H1 (cell line): ENCODE data around the gene ATP2C1. TPM values are rescaled to one million over a fixed set of nuclear protein-coding genes. Genes with fewer than 3 reads are reported as not detected.

ENCODE experiments used
- CTCF ChIA-PET: fragments of 300-600 bp; sonication (Branson Sonifier 250); formaldehyde crosslinking; loops from one replicate; lab custom pipeline; 2021; ENCODE audit not compliant: partially characterized antibody; lab: Charles Lee
- POLR2A ChIA-PET: fragments of 300-600 bp; sonication (Branson Sonifier 250); formaldehyde crosslinking; loops from one replicate; lab custom pipeline; 2021; ENCODE audit warnings: inconsistent platforms; ENCODE audit not compliant: partially characterized antibody; lab: Charles Lee
- DNase-seq, 2 experiments: peaks; one replicate each; pipeline versions ENCODE4 v3.0.0 to v3.0.0-alpha.2; 2010 to 2022; ENCODE audit warnings: low spot score in 2 of 2, low read depth in 1 of 2, mixed read lengths in 1 of 2
- FAIRE-seq: peaks from 2 replicates; lab custom pipeline; 2011; peaks lifted over from hg19 to GRCh38; lab: Jason Lieb, UNC
- H2AFZ ChIP-seq: 2 replicates; pipeline ENCODE4 v1.8.1; 2012; ENCODE audit warnings: low read length, inconsistent platforms
- H2AK5ac ChIP-seq: 2 replicates; pipeline ENCODE4 v1.6.1; 2013; ENCODE audit warnings: low read depth, low read length
- H2BK120ac ChIP-seq: replicated peaks from 2 replicates; pipeline ENCODE3; 2013; ENCODE audit warnings: low read depth, low read length, inconsistent platforms
- H2BK12ac ChIP-seq: 2 replicates; pipeline ENCODE4 v1.6.1; 2013; ENCODE audit warnings: low read depth, low read length
- H2BK15ac ChIP-seq: 2 replicates; pipeline ENCODE4 v1.6.1; 2013; ENCODE audit warnings: low read length
- H2BK20ac ChIP-seq: 2 replicates; pipeline ENCODE4 v1.6.1; 2013; ENCODE audit warnings: low read length
- H2BK5ac ChIP-seq: 2 replicates; pipeline ENCODE4 v1.6.1; 2013; ENCODE audit warnings: low read depth, low read length
- H3K14ac ChIP-seq: 2 replicates; pipeline ENCODE4 v1.6.1; 2013; ENCODE audit warnings: inconsistent platforms; ENCODE audit not compliant: insufficient read length
- H3K18ac ChIP-seq: 2 replicates; pipeline ENCODE4 v1.6.1; 2013; ENCODE audit warnings: low read length; ENCODE audit errors: extremely low read depth
- H3K23ac ChIP-seq: 2 replicates; pipeline ENCODE4 v1.6.1; 2013; ENCODE audit warnings: inconsistent platforms; ENCODE audit not compliant: insufficient read length
- H3K23me2 ChIP-seq: 2 replicates; pipeline ENCODE4 v1.6.1; 2013; ENCODE audit warnings: low read depth, low read length
- H3K27ac ChIP-seq: 2 replicates; pipeline ENCODE4 v1.6.1; 2011; ENCODE audit warnings: low read depth, low read length, inconsistent platforms
- H3K27me3 ChIP-seq, 4 experiments: replicated peaks in 1 of 4; 1 replicate in 1 of 4; 2 replicates in 3 of 4; pipeline versions ENCODE4 v1.6.1 to v1.8.1; 2011 to 2013; ENCODE audit warnings: low read length in 3 of 4, mild to moderate bottlenecking in 3 of 4, inconsistent platforms in 2 of 4, mixed read lengths in 2 of 4, moderate library complexity in 1 of 4; ENCODE audit not compliant: control insufficient read depth in 3 of 4, insufficient read depth in 3 of 4; ENCODE audit errors: extremely low read depth in 1 of 4
- H3K36me3 ChIP-seq, 4 experiments: 2 replicates each; pipeline versions ENCODE4 v1.6.1 to v1.8.1; 2011 to 2013; ENCODE audit warnings: mild to moderate bottlenecking in 4 of 4, low read length in 3 of 4, moderate library complexity in 2 of 4, control low read depth in 1 of 4, inconsistent platforms in 1 of 4; ENCODE audit not compliant: insufficient read depth in 4 of 4, control insufficient read depth in 2 of 4
- H3K4ac ChIP-seq: replicated peaks from 2 replicates; pipeline ENCODE3; 2013; ENCODE audit warnings: low read length, low read depth, mixed read lengths, inconsistent platforms; ENCODE audit not compliant: insufficient read length
- H3K4me1 ChIP-seq, 4 experiments: replicated peaks in 1 of 4; 1 replicate in 1 of 4; 2 replicates in 3 of 4; pipeline versions ENCODE4 v1.6.1 to v1.8.1; 2011 to 2013; ENCODE audit warnings: low read length in 3 of 4, inconsistent platforms in 2 of 4, mixed read lengths in 1 of 4; ENCODE audit not compliant: insufficient read depth in 4 of 4, control insufficient read depth in 3 of 4
- H3K4me2 ChIP-seq, 2 experiments: 2 replicates each; pipeline versions ENCODE4 v1.6.1 to v1.8.1; 2011 to 2013; ENCODE audit warnings: low read depth in 2 of 2, low read length in 2 of 2, control low read depth in 1 of 2, inconsistent platforms in 1 of 2, mild to moderate bottlenecking in 1 of 2; ENCODE audit not compliant: insufficient read depth in 1 of 2
- H3K4me3 ChIP-seq, 4 experiments: fragments of 200-600, 300-600 bp in 1 of 4; sonication (generic), shearing (Covaris generic), sonication (Bioruptor Twin) in 1 of 4; 2 replicates each; pipeline versions ENCODE4 v1.5.1 to v1.8.1; 2011 to 2016; ENCODE audit warnings: low read length in 4 of 4, low read depth in 3 of 4, control low read depth in 2 of 4, inconsistent platforms in 2 of 4, mild to moderate bottlenecking in 2 of 4, mixed read lengths in 1 of 4, moderate library complexity in 1 of 4; ENCODE audit not compliant: insufficient read depth in 2 of 4; ENCODE audit errors: extremely low read depth in 1 of 4
- H3K56ac ChIP-seq: replicated peaks from 2 replicates; pipeline ENCODE3; 2013; ENCODE audit warnings: low read depth, mild to moderate bottlenecking, mixed read lengths, low read length, inconsistent platforms; ENCODE audit not compliant: insufficient read length
- H3K79me1 ChIP-seq: 2 replicates; pipeline ENCODE4 v1.6.1; 2013; ENCODE audit warnings: low read depth, low read length, control low read depth
- H3K79me2 ChIP-seq, 2 experiments: 2 replicates each; pipeline versions ENCODE4 v1.6.1 to v1.8.1; 2012 to 2013; ENCODE audit warnings: low read length in 2 of 2, mild to moderate bottlenecking in 2 of 2, inconsistent platforms in 1 of 2; ENCODE audit not compliant: insufficient read depth in 2 of 2, control insufficient read depth in 1 of 2
- H3K9ac ChIP-seq, 4 experiments: replicated peaks in 1 of 4; 1 replicate in 1 of 4; 2 replicates in 3 of 4; pipeline versions ENCODE4 v1.6.1 to v1.8.1; 2011 to 2013; ENCODE audit warnings: low read depth in 3 of 4, low read length in 3 of 4, control low read depth in 2 of 4, mild to moderate bottlenecking in 2 of 4, moderate library complexity in 2 of 4, inconsistent platforms in 1 of 4; ENCODE audit errors: extremely low read depth in 1 of 4
- H3K9me3 ChIP-seq, 2 experiments: 2 replicates each; pipeline versions ENCODE4 v1.6.1 to v1.8.1; 2012 to 2013; ENCODE audit warnings: mild to moderate bottlenecking in 2 of 2, moderate library complexity in 2 of 2, control low read depth in 1 of 2, inconsistent platforms in 1 of 2, low read depth in 1 of 2, low read length in 1 of 2, mixed read lengths in 1 of 2; ENCODE audit not compliant: insufficient read depth in 2 of 2
- H4K20me1 ChIP-seq, 2 experiments: replicated peaks in 1 of 2; 2 replicates each; pipeline versions ENCODE3 to v1.8.1; 2011 to 2013; ENCODE audit warnings: inconsistent platforms in 2 of 2, low read length in 2 of 2, mild to moderate bottlenecking in 1 of 2; ENCODE audit not compliant: insufficient read depth in 2 of 2, control insufficient read depth in 1 of 2
- H4K5ac ChIP-seq: 2 replicates; pipeline ENCODE4 v1.6.1; 2013; ENCODE audit warnings: low read length, low read depth, mixed read lengths, inconsistent platforms; ENCODE audit not compliant: insufficient read length
- H4K8ac ChIP-seq: 2 replicates; pipeline ENCODE4 v1.8.0; 2013; ENCODE audit warnings: mild to moderate bottlenecking, moderate library complexity, low read length, inconsistent platforms; ENCODE audit not compliant: insufficient read depth; ENCODE audit errors: extremely low read depth
- H4K91ac ChIP-seq: replicated peaks from 2 replicates; pipeline ENCODE3; 2013; ENCODE audit warnings: low read length, mixed read lengths, inconsistent platforms; ENCODE audit not compliant: insufficient read length
- ASH2L ChIP-seq: fragments of 200-600, 300-600 bp; sonication (generic); IDR thresholded peaks from one replicate; pipeline ENCODE4 v1.7.1; 2017; ENCODE audit warnings: low read length
- BACH1 ChIP-seq: IDR thresholded peaks from 2 replicates; pipeline ENCODE4 v1.6.1; 2012; ENCODE audit warnings: low read length, improper control_type of control experiment
- CBX5 ChIP-seq: fragments of 300-800, 300-1000 bp; sonication (generic); IDR thresholded peaks from 2 replicates; pipeline ENCODE4 v1.7.1; 2016; ENCODE audit warnings: antibody characterized with exemption, low read length, low read depth
- CHD2 ChIP-seq: IDR thresholded peaks from 2 replicates; pipeline ENCODE4 v1.6.1; 2012; ENCODE audit warnings: low read length, improper control_type of control experiment
- FOSL1 ChIP-seq: IDR thresholded peaks from 2 replicates; pipeline ENCODE4 v1.6.1; 2011; ENCODE audit warnings: mild to moderate bottlenecking, low read depth, low read length, moderate library complexity; ENCODE audit not compliant: insufficient read depth
- MAX ChIP-seq: IDR thresholded peaks from 2 replicates; pipeline ENCODE4 v1.6.1; 2012; ENCODE audit warnings: inconsistent platforms
- WGBS, 2 experiments: shearing (Covaris generic) in 1 of 2; methylation state at CpG; one replicate each; pipeline versions ENCODE4 v1.1.6 to v1.1.7; 2013 to 2015; ENCODE audit warnings: low lambda C conversion rate in 2 of 2, mixed read lengths in 2 of 2, inconsistent platforms in 1 of 2, low coverage in 1 of 2, missing lambda C conversion rate in 1 of 2; ENCODE audit not compliant: insufficient replicate concordance in 2 of 2, insufficient coverage in 1 of 2, insufficient read length in 1 of 2; ENCODE audit errors: extremely low coverage in 1 of 2, missing lambda C conversion rate in 1 of 2; 5-methylcytosine and 5-hydroxymethylcytosine counted together
- polyA plus RNA-seq, 7 experiments: library from polyadenylated mRNA; depleted of rRNA in 3 of 7; stranded (reverse) in 5 of 7; unstranded in 2 of 7; fragments of >200 nt in 5 of 7; fragments of 200-250 nt in 2 of 7; gene quantifications; 1 replicate in 5 of 7; 2 replicates in 1 of 7; 4 replicates in 1 of 7; pipeline versions ENCODE4 v1.2.1 to v1.2.3, GENCODE V29; 2011 to 2013; ENCODE audit warnings: missing spikeins in 2 of 7, mixed read lengths in 2 of 7
- total RNA-seq: library from RNA; stranded (reverse); fragmentation: NEBNext Ultra II Directional; extraction: Animal tissue kit (Norgen Biotek cat#: 25700); gene quantifications from 2 replicates; pipeline ENCODE4 v1.2.1, GENCODE V29; 2021

The ATP2C1 gene
- total and polyA plus RNA-seq, 2 of the 8 experiments (the other 6 are each of a cell fraction or from before 2014, with no cell fraction given) = 50.7 to 68.5 TPM

- H3K9ac ChIP-seq = no peak overlapping the region
- ChIA-PET CTCF (no interaction called here), POLR2A (no interaction called here)
- no peak overlapping the region for H3K56ac ChIP-seq
- 0 out of 2 replicates have a peak, but pooled peaks cover 2% of the 10 kb centered on the region for H3K79me1 ChIP-seq
- H4K5ac ChIP-seq = no peak overlapping the region
- H3K9me3 ChIP-seq = no peaks in the 10 kb centered on the region
- no peak overlapping the region for H3K4me3 ChIP-seq
- no peak overlapping the region for H4K8ac ChIP-seq
- no peaks in the 10 kb centered on the region; the same call in 1 of the 2 replicates for H3K23me2 ChIP-seq
- no peak overlapping the region for H2AFZ ChIP-seq
- H3K4ac ChIP-seq = no peak overlapping the region
- H3K23ac ChIP-seq = no peak overlapping the region
- no peaks in the 10 kb centered on the region for H3K27me3 ChIP-seq
- H2AK5ac ChIP-seq = no peak overlapping the region
- H3K27ac ChIP-seq = no peak overlapping the region
- H4K20me1 ChIP-seq = peaks cover 0 to 2% of the 10 kb centered on the region in 2 experiments
- no peak overlapping the region for H2BK15ac ChIP-seq
- FAIRE-seq (no peak), DNase-seq (no peak)
- H2BK120ac ChIP-seq = no peak overlapping the region
- H3K4me1 ChIP-seq = peaks cover 0 to 3% (median 0%) of the 10 kb centered on the region in 4 experiments; a peak in 2 of 7 replicates
- no peak overlapping the region for H3K14ac ChIP-seq
- H2BK20ac ChIP-seq = no peak overlapping the region
- no peak overlapping the region for H3K4me2 ChIP-seq
- whole genome bisulfite sequencing, 2 experiments = 95% methylated on average over 2 of the region's 2 CpGs; no CpG with 5 or more reads in 1 of the 2 experiments
- no peak overlapping the region for H4K91ac ChIP-seq
- no peaks in the 10 kb centered on the region for H3K79me2 ChIP-seq
- no peak overlapping the region for H2BK12ac ChIP-seq
- H3K36me3 ChIP-seq = peaks cover 0 to 23% (median 2%) of the 10 kb centered on the region in 4 experiments; a peak in 6 of 8 replicates
- no peak overlapping the region for H2BK5ac ChIP-seq
- H3K18ac ChIP-seq = no peak overlapping the region
- TF ChIP-seq MAX = no peak
- no peak for TF ChIP-seq CBX5
- TF ChIP-seq FOSL1 = no peak
- no peak for TF ChIP-seq ASH2L
- no peak for TF ChIP-seq BACH1
- TF ChIP-seq CHD2 = no peak
These were observed 75.7 kb downstream of the ATP2C1 start for GRCh38 chr3:130969621-130970020.
